RCC 7860 (cell line): Measurements from ENCODE around the gene TMEM53.
A peak's percentile ranks its signal among the peaks of the same experiment; 100 is the strongest.

Experiments used
- DNase-seq: peaks from one replicate; pipeline ENCODE4 v3.0.0-alpha.2; 2015; ENCODE audit warnings: low spot score
- FAIRE-seq: peaks from 2 replicates; lab custom pipeline; 2012; peaks lifted over from hg19 to GRCh38; lab: Jason Lieb, UNC

The TMEM53 gene

GRCh38 chr1:44649788-44650158, 24.5 kb downstream of the TMEM53 start:
- FAIRE-seq: no peak

GRCh38 chr1:44648529-44649250, 25.6 kb downstream of the TMEM53 start:
- FAIRE-seq (no peak), DNase-seq (no peak)

More at GRCh38 chr1:44649788-44650158, 24.5 kb downstream of the TMEM53 start:
- DNase-seq: no peak

GRCh38 chr1:44647896-44648295, 26.4 kb downstream of the TMEM53 start:
- DNase-seq: no peak
- FAIRE-seq: no peak

GRCh38 chr1:44646261-44647110, 27.8 kb downstream of the TMEM53 start:
- DNase-seq: no peak
- FAIRE-seq: no peak

GRCh38 chr1:44645476-44646244, 28.6 kb downstream of the TMEM53 start:
- DNase-seq: no peak
- FAIRE-seq: no peak

- DNase-seq (no peak), FAIRE-seq (no peak)
Measured at GRCh38 chr1:44644806-44645205, 29.5 kb downstream of the TMEM53 start.

- FAIRE-seq: no peak
- DNase-seq: no peak
Measured at GRCh38 chr1:44643721-44644334, 30.5 kb downstream of the TMEM53 start.

- FAIRE-seq (no peak), DNase-seq (no peak)
Measured at GRCh38 chr1:44642925-44643324, 31.4 kb downstream of the TMEM53 start.

- FAIRE-seq (no peak), DNase-seq (no peak)
Measured at GRCh38 chr1:44642255-44642654, 32.0 kb downstream of the TMEM53 start.

- DNase-seq (no peak), FAIRE-seq (no peak)
Measured at GRCh38 chr1:44641126-44642102, 32.9 kb downstream of the TMEM53 start.

- no peak for DNase-seq
- FAIRE-seq: no peak
Measured at GRCh38 chr1:44640200-44640853, 34.0 kb downstream of the TMEM53 start.

- DNase-seq (no peak), FAIRE-seq (no peak)
Measured at GRCh38 chr1:44637702-44638411, 36.4 kb downstream of the TMEM53 start.

- DNase-seq (no peak), FAIRE-seq (no peak)
Measured at GRCh38 chr1:44636688-44637598, 37.3 kb downstream of the TMEM53 start.

GRCh38 chr1:44636083-44636687, 38.1 kb downstream of the TMEM53 start:
- DNase-seq (no peak), FAIRE-seq (no peak)

- DNase-seq: no peak
- FAIRE-seq: no peak
Measured at GRCh38 chr1:44635439-44635838, 38.8 kb downstream of the TMEM53 start.

- DNase-seq (no peak), FAIRE-seq (no peak)
Measured at GRCh38 chr1:44634606-44635189, 39.6 kb downstream of the TMEM53 start.

- DNase-seq (peak; percentile 20), FAIRE-seq (no peak)
Measured at GRCh38 chr1:44632598-44632997, 41.7 kb downstream of the TMEM53 start.
